HepG2 (cell line): ENCODE results near the gene CALML6. TPM values are rescaled to one million over a fixed set of nuclear protein-coding genes. Genes with fewer than 3 reads are reported as not detected.

ENCODE experiments used
- GABPB1 ChIP-seq: IDR thresholded peaks from 2 replicates; pipeline ENCODE4 v1.6.1; 2016; ENCODE audit warnings: mild to moderate bottlenecking, missing genetic modification reagents, moderate library complexity, missing compliant biosample characterization
- GTF3A ChIP-seq: sonication (generic); formaldehyde crosslinking; conservative IDR thresholded peaks from 2 replicates; pipeline ENCODE4 v1.4.0; 2020; ENCODE audit warnings: mild to moderate bottlenecking, missing genetic modification reagents
- MED8 ChIP-seq: sonication (generic); formaldehyde crosslinking; IDR thresholded peaks from 2 replicates; pipeline ENCODE4 v1.8.1; 2023; ENCODE audit warnings: mild to moderate bottlenecking, missing genetic modification reagents; ENCODE audit not compliant: insufficient replicate concordance
- MEIS1 ChIP-seq: sonication (generic); formaldehyde crosslinking; IDR thresholded peaks from 2 replicates; pipeline ENCODE4 v1.9.0; 2021; ENCODE audit warnings: mild to moderate bottlenecking, missing genetic modification reagents, moderate library complexity, borderline replicate concordance
- NBN ChIP-seq: fragments of 450-650 bp; conservative IDR thresholded peaks from 2 replicates; pipeline ENCODE4 v1.6.1; 2017
- NR2F6 ChIP-seq, 2 experiments: IDR thresholded peaks; 2 replicates each; pipeline ENCODE4 v1.6.1; 2016; ENCODE audit warnings: antibody characterized with exemption in 1 of 2, mild to moderate bottlenecking in 1 of 2
- RAD21 ChIP-seq: fragments of 450-650 bp; formaldehyde crosslinking; IDR thresholded peaks from 2 replicates; pipeline ENCODE4 v1.5.0; 2020; ENCODE audit warnings: mild to moderate bottlenecking
- RBAK ChIP-seq: sonication (generic); formaldehyde crosslinking; IDR thresholded peaks from 2 replicates; pipeline ENCODE4 v1.5.1; 2020; ENCODE audit warnings: mild to moderate bottlenecking, missing genetic modification reagents
- XRCC5 ChIP-seq: fragments of 200-400 bp; formaldehyde crosslinking; optimal IDR thresholded peaks from 2 replicates; pipeline ENCODE3; 2017; ENCODE audit warnings: mild to moderate bottlenecking, low read length
- YEATS2 ChIP-seq: sonication (generic); formaldehyde crosslinking; IDR thresholded peaks from 2 replicates; pipeline ENCODE4 v1.4.0; 2020; ENCODE audit warnings: missing genetic modification reagents, borderline replicate concordance
- ZMYM3 ChIP-seq: sonication (generic); formaldehyde crosslinking; IDR thresholded peaks from 2 replicates; pipeline ENCODE4 v1.5.1; 2020; ENCODE audit warnings: mild to moderate bottlenecking, missing genetic modification reagents
- ZNF10 ChIP-seq: sonication (generic); formaldehyde crosslinking; IDR thresholded peaks from 2 replicates; pipeline ENCODE4 v1.4.0; 2020; ENCODE audit warnings: mild to moderate bottlenecking, low read depth, missing genetic modification reagents, borderline replicate concordance
- ZNF317 ChIP-seq: sonication (generic); formaldehyde crosslinking; IDR thresholded peaks from 2 replicates; pipeline ENCODE4 v1.5.0; 2020; ENCODE audit warnings: mild to moderate bottlenecking, missing genetic modification reagents
- ZNF343 ChIP-seq: sonication (generic); formaldehyde crosslinking; IDR thresholded peaks from 2 replicates; pipeline ENCODE4 v1.4.0; 2020; ENCODE audit warnings: mild to moderate bottlenecking, missing genetic modification reagents
- ZNF432 ChIP-seq: sonication (generic); formaldehyde crosslinking; IDR thresholded peaks from 2 replicates; pipeline ENCODE4 v1.5.0; 2020; ENCODE audit warnings: missing genetic modification reagents, mild to moderate bottlenecking, borderline replicate concordance
- ZNF7 ChIP-seq: IDR thresholded peaks from 2 replicates; pipeline ENCODE4 v1.6.1; 2016; ENCODE audit warnings: missing biosample characterization, missing genetic modification reagents
- ZNF788 ChIP-seq: sonication (generic); formaldehyde crosslinking; IDR thresholded peaks from 2 replicates; pipeline ENCODE4 v1.5.0; 2020; ENCODE audit warnings: mild to moderate bottlenecking, missing genetic modification reagents, borderline replicate concordance
- polyA plus RNA-seq, 8 experiments: library from polyadenylated mRNA; depleted of rRNA in 3 of 8; stranded (reverse) in 7 of 8; unstranded in 1 of 8; fragments of >200 nt; fragmentation: Illumina TruSeq in 4 of 8; extraction: Trizol in 4 of 8; gene quantifications; 2 replicates each; pipeline versions ENCODE4 v1.2.1 to v1.2.3, GENCODE V29; 2011 to 2016; ENCODE audit warnings: low read depth in 4 of 8, missing spikeins in 1 of 8, mixed read lengths in 1 of 8; ENCODE audit not compliant: insufficient read depth in 1 of 8
- total RNA-seq, 5 experiments: library from RNA; depleted of rRNA; stranded (reverse); fragments of >200 nt; fragmentation: Illumina TruSeq; extraction: Trizol; gene quantifications; 2 replicates each; pipeline ENCODE4 v1.2.3, GENCODE V29; 2016; ENCODE audit warnings: low read depth in 1 of 5
- TF ChIP-seq, protein P1 (sequence below): sonication (generic); formaldehyde crosslinking; IDR thresholded peaks from 2 replicates; pipeline ENCODE4 v1.9.0; 2022; ENCODE audit warnings: missing genetic modification reagents, mild to moderate bottlenecking, borderline replicate concordance
- TF ChIP-seq, protein P2 (sequence below): sonication (generic); formaldehyde crosslinking; IDR thresholded peaks from 2 replicates; pipeline ENCODE4 v1.5.0; 2020; ENCODE audit warnings: mild to moderate bottlenecking, missing genetic modification reagents, moderate library complexity
- TF ChIP-seq, protein P3 (sequence below): sonication (generic); formaldehyde crosslinking; conservative IDR thresholded peaks from 2 replicates; pipeline ENCODE4 v1.4.0; 2020; ENCODE audit warnings: missing genetic modification reagents
- TF ChIP-seq, protein P4 (sequence below): sonication (generic); formaldehyde crosslinking; IDR thresholded peaks from 2 replicates; pipeline ENCODE4 v1.4.0; 2020; ENCODE audit warnings: mild to moderate bottlenecking, missing genetic modification reagents, borderline replicate concordance

Gene CALML6
- total and polyA plus RNA-seq, 2 of the 13 experiments (the other 11 are each of a cell fraction or from before 2014, with no cell fraction given), result 0.11 to 0.12 TPM

DNA sequence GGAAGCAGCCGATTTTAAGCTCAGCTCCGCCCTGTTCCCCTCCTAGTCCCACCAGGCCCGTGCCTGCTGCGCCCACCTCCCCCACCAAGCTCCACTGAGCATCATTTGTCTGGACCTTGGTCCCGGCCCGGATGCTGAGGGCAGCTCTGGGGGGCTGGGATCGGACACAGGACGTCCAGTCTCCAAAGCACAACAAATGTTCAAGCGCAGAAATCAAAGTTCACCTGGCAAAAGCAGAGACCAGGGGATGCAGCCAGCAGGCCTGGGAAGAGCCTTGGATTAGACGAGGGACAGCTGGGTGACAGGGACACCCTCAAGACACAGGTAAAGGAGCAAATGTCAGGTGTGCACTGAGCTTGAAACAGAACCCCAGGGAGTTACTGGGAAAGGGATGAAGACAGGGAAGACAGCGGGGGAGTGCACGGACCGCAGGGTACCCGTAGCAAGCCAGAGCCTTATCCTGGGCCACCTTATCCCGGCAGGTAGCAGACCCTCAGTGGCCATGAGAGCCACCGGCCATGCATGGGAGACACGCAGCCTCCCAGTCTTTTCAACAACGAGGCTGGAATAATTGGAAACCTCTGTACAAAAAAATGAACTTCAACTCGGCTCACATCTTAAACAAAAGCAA, 26.3 kb downstream of the CALML6 start (continued):
- TF ChIP-seq NR2F6 (IDR thresholded peaks at IDR 0.05) (peak; percentile 67), NR2F6 (CRISPR knock-in tag; IDR thresholded peaks at IDR 0.05) (peak; percentile 91), XRCC5 (peak; percentile 88), ZNF343 (CRISPR knock-in tag) (0 out of 2 replicates have a peak, but pooled peaks have one; percentile 75), ZMYM3 (CRISPR knock-in tag) (peak; percentile 83; the same call in 1 of the 2 replicates), GTF3A (CRISPR knock-in tag) (0 out of 2 replicates have a peak, but pooled peaks have one; percentile 52), YEATS2 (CRISPR knock-in tag) (no peak), ZNF7 (CRISPR knock-in tag) (no peak), MED8 (CRISPR knock-in tag) (peak; percentile 92), GABPB1 (CRISPR knock-in tag) (peak; percentile 61), ZNF317 (CRISPR knock-in tag) (peak; percentile 62), NBN (no peak), MEIS1 (peak; percentile 43; the same call in 1 of the 2 replicates), RBAK (CRISPR knock-in tag) (0 out of 2 replicates have a peak, but pooled peaks have one; percentile 47), RAD21 (peak; percentile 61), ZNF432 (CRISPR knock-in tag) (no peak), ZNF788 (CRISPR knock-in tag) (peak; percentile 96; the same call in 1 of the 2 replicates), ZNF10 (no peak)
- TF ChIP-seq, protein P1, sequence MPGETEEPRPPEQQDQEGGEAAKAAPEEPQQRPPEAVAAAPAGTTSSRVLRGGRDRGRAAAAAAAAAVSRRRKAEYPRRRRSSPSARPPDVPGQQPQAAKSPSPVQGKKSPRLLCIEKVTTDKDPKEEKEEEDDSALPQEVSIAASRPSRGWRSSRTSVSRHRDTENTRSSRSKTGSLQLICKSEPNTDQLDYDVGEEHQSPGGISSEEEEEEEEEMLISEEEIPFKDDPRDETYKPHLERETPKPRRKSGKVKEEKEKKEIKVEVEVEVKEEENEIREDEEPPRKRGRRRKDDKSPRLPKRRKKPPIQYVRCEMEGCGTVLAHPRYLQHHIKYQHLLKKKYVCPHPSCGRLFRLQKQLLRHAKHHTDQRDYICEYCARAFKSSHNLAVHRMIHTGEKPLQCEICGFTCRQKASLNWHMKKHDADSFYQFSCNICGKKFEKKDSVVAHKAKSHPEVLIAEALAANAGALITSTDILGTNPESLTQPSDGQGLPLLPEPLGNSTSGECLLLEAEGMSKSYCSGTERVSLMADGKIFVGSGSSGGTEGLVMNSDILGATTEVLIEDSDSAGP (CRISPR knock-in tag), result peak; percentile 66; the same call in 1 of the 2 replicates
- TF ChIP-seq, protein P2, sequence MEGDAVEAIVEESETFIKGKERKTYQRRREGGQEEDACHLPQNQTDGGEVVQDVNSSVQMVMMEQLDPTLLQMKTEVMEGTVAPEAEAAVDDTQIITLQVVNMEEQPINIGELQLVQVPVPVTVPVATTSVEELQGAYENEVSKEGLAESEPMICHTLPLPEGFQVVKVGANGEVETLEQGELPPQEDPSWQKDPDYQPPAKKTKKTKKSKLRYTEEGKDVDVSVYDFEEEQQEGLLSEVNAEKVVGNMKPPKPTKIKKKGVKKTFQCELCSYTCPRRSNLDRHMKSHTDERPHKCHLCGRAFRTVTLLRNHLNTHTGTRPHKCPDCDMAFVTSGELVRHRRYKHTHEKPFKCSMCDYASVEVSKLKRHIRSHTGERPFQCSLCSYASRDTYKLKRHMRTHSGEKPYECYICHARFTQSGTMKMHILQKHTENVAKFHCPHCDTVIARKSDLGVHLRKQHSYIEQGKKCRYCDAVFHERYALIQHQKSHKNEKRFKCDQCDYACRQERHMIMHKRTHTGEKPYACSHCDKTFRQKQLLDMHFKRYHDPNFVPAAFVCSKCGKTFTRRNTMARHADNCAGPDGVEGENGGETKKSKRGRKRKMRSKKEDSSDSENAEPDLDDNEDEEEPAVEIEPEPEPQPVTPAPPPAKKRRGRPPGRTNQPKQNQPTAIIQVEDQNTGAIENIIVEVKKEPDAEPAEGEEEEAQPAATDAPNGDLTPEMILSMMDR (CRISPR knock-in tag), result peak; percentile 23; the same call in 1 of the 2 replicates
- TF ChIP-seq, protein P3, sequence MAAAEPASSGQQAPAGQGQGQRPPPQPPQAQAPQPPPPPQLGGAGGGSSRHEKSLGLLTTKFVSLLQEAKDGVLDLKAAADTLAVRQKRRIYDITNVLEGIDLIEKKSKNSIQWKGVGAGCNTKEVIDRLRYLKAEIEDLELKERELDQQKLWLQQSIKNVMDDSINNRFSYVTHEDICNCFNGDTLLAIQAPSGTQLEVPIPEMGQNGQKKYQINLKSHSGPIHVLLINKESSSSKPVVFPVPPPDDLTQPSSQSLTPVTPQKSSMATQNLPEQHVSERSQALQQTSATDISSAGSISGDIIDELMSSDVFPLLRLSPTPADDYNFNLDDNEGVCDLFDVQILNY (CRISPR knock-in tag), result no peak
- TF ChIP-seq, protein P4, sequence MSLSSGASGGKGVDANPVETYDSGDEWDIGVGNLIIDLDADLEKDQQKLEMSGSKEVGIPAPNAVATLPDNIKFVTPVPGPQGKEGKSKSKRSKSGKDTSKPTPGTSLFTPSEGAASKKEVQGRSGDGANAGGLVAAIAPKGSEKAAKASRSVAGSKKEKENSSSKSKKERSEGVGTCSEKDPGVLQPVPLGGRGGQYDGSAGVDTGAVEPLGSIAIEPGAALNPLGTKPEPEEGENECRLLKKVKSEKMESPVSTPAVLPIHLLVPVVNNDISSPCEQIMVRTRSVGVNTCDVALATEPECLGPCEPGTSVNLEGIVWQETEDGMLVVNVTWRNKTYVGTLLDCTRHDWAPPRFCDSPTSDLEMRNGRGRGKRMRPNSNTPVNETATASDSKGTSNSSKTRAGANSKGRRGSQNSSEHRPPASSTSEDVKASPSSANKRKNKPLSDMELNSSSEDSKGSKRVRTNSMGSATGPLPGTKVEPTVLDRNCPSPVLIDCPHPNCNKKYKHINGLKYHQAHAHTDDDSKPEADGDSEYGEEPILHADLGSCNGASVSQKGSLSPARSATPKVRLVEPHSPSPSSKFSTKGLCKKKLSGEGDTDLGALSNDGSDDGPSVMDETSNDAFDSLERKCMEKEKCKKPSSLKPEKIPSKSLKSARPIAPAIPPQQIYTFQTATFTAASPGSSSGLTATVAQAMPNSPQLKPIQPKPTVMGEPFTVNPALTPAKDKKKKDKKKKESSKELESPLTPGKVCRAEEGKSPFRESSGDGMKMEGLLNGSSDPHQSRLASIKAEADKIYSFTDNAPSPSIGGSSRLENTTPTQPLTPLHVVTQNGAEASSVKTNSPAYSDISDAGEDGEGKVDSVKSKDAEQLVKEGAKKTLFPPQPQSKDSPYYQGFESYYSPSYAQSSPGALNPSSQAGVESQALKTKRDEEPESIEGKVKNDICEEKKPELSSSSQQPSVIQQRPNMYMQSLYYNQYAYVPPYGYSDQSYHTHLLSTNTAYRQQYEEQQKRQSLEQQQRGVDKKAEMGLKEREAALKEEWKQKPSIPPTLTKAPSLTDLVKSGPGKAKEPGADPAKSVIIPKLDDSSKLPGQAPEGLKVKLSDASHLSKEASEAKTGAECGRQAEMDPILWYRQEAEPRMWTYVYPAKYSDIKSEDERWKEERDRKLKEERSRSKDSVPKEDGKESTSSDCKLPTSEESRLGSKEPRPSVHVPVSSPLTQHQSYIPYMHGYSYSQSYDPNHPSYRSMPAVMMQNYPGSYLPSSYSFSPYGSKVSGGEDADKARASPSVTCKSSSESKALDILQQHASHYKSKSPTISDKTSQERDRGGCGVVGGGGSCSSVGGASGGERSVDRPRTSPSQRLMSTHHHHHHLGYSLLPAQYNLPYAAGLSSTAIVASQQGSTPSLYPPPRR, result peak; percentile 78; the same call in 1 of the 2 replicates
